Left lung (tissue), 10 donors: Measurements from ENCODE around the gene KRT23. TPM values are rescaled to one million over a fixed set of nuclear protein-coding genes. Genes with fewer than 3 reads are reported as not detected.

ENCODE experiments used
- ATAC-seq: fragments of 200-7000 bp; cut with Tn5 transposase; one replicate; pipeline ENCODE4 v1.9.1; 2020; ENCODE audit warnings: moderate library complexity
- DNase-seq, 4 donors: peaks; one replicate each; pipeline ENCODE4 v3.0.0-alpha.2; 2013 to 2020
- H3K27ac ChIP-seq, 2 donors: fragments of 200-600 bp; sonication (generic) in 1 of 2; one replicate each; pipeline versions ENCODE4 v1.5.0 to v1.8.0; 2020 to 2021
- H3K27me3 ChIP-seq, 2 donors: fragments of 200-600 bp; sonication (generic) in 1 of 2; one replicate each; pipeline versions ENCODE4 v1.5.0 to v1.8.0; 2020 to 2021
- H3K36me3 ChIP-seq, 2 donors: fragments of 200-600 bp; sonication (generic) in 1 of 2; one replicate each; pipeline versions ENCODE4 v1.5.0 to v1.8.0; 2020 to 2021
- H3K4me1 ChIP-seq, 2 donors: fragments of 200-600 bp; one replicate each; pipeline ENCODE4 v1.8.0; 2021
- H3K4me3 ChIP-seq, 2 donors: fragments of 200-600 bp; sonication (generic) in 1 of 2; one replicate each; pipeline versions ENCODE4 v1.5.0 to v1.8.0; 2020 to 2021; ENCODE audit warnings: mild to moderate bottlenecking in 1 of 2
- H3K9me3 ChIP-seq, 2 donors: fragments of 200-600 bp; sonication (generic) in 1 of 2; one replicate each; pipeline versions ENCODE4 v1.5.0 to v1.8.0; 2020 to 2021
- CTCF ChIP-seq, 2 donors: fragments of 200-600 bp; sonication (generic) in 1 of 2; IDR thresholded peaks; one replicate each; pipeline versions ENCODE4 v1.5.0 to v1.8.0; 2021; ENCODE audit warnings: antibody characterized with exemption in 2 of 2
- intact Hi-C, 2 donors: fragments of 100-400 bp; cut with DNase I; formaldehyde crosslinking; loops; one replicate each; pipeline versions ENCODE4 v1.11.2 to v1.14.2; 2022
- polyA plus RNA-seq, 6 donors: library from polyadenylated mRNA; unstranded; fragments of 120-200 nt; gene quantifications; one replicate each; pipeline ENCODE4 v1.2.1, GENCODE V29; 2013; ENCODE audit not compliant: insufficient read length in 6 of 6
- total RNA-seq, 2 donors: library from RNA; stranded (reverse); fragmentation: NEBNext Ultra II Directional; extraction: Animal tissue kit (Norgen Biotek cat#: 25700); gene quantifications; one replicate each; pipeline ENCODE4 v1.2.1, GENCODE V29; 2021
- donor health status: DM: no; HTN: yes; CAD: no.
- donor health status: DM: no; HTN: no; CAD: no.

Gene KRT23
- total and polyA plus RNA-seq, 8 donors: 0.09 to 5.6 (median 0.29) TPM; not detected in 1

GRCh38 chr17:40967582-40967981 is 30.1 kb upstream of the KRT23 start:
- H3K4me1 ChIP-seq: no peaks in the 10 kb centered on the region
- TF ChIP-seq CTCF (IDR thresholded peaks at IDR 0.05): no peak
- ATAC-seq (no peak), DNase-seq (no peak)
- H3K27me3 ChIP-seq: no peaks in the 10 kb centered on the region
- no peaks in the 10 kb centered on the region for H3K9me3 ChIP-seq
- no peak overlapping the region for H3K27ac ChIP-seq
- no peaks in the 10 kb centered on the region for H3K36me3 ChIP-seq
- intact Hi-C loops: no loop called here
- no peak overlapping the region for H3K4me3 ChIP-seq

GRCh38 chr17:40966848-40967247 is 29.4 kb upstream of the KRT23 start, which contains the start of gene KRT39:
TSS of gene KRT39 (minus strand) at chr17:40966948. CDS start at chr17:40966856, 92 bp downstream.
- DNase-seq: no peak
- Histone ChIP-seq H3K9me3 (no peaks in the 10 kb centered on the region), H3K4me1 (no peaks in the 10 kb centered on the region), H3K27ac (no peak within 1 kb of the TSS), H3K36me3 (no peaks in the 10 kb centered on the region), H3K4me3 (no peak within 1 kb of the TSS), H3K27me3 (no peaks in the 10 kb centered on the region)
- TF ChIP-seq CTCF (IDR thresholded peaks at IDR 0.05): no peak
- no peak for ATAC-seq
- intact Hi-C loops: no loop called here

- DNase-seq (no peak), ATAC-seq (peak; percentile 81)
- Histone ChIP-seq H3K9me3 (no peaks in the 10 kb centered on the region), H3K4me1 (no peaks in the 10 kb centered on the region), H3K36me3 (no peaks in the 10 kb centered on the region), H3K27ac (no peak overlapping the region), H3K4me3 (no peak overlapping the region), H3K27me3 (no peaks in the 10 kb centered on the region)
- TF ChIP-seq CTCF (IDR thresholded peaks at IDR 0.05): peak; percentile 59 to 70
- intact Hi-C loops: no loop called here
Measured at GRCh38 chr17:40963838-40964237, 26.4 kb upstream of the KRT23 start.

- no peak for ATAC-seq
- Histone ChIP-seq H3K27me3 (no peaks in the 10 kb centered on the region), H3K27ac (no peak overlapping the region), H3K4me1 (no peaks in the 10 kb centered on the region), H3K9me3 (no peaks in the 10 kb centered on the region), H3K4me3 (no peak overlapping the region), H3K36me3 (no peaks in the 10 kb centered on the region)
- intact Hi-C loops: no loop called here
- TF ChIP-seq CTCF (IDR thresholded peaks at IDR 0.05): no peak
- DNase-seq: no peak
Measured at GRCh38 chr17:40962059-40962561, 24.7 kb upstream of the KRT23 start.

GRCh38 chr17:40961591-40961990 is 24.1 kb upstream of the KRT23 start:
- Histone ChIP-seq H3K9me3 (no peaks in the 10 kb centered on the region), H3K4me1 (no peaks in the 10 kb centered on the region), H3K27ac (no peak overlapping the region), H3K4me3 (no peak overlapping the region), H3K27me3 (no peaks in the 10 kb centered on the region), H3K36me3 (no peaks in the 10 kb centered on the region)
- DNase-seq (no peak), ATAC-seq (no peak)
- intact Hi-C loops: no loop called here
- TF ChIP-seq CTCF (IDR thresholded peaks at IDR 0.05): no peak
